Smooth muscle cell (in vitro differentiated cells): ENCODE measurements around the gene ADGRV1. TPM values are rescaled to one million over a fixed set of nuclear protein-coding genes. Genes with fewer than 3 reads are reported as not detected.

Experiments
- DNase-seq: peaks from one replicate; lab custom pipeline; 2025; ENCODE audit not compliant: unreplicated experiment; lab: John Stamatoyannopoulos, UW
- H2AFZ ChIP-seq: fragments of 200-600 bp; sonication (generic); 2 replicates; pipeline ENCODE4 v1.6.0; 2016; ENCODE audit warnings: antibody characterized with exemption, low read depth, mild to moderate bottlenecking
- H3F3A ChIP-seq: fragments of 200-600 bp; sonication (generic); 2 replicates; pipeline ENCODE4 v1.6.0; 2017; ENCODE audit warnings: antibody characterized with exemption, low read depth
- H3K27ac ChIP-seq: fragments of 200-600 bp; sonication (generic); 2 replicates; pipeline ENCODE4 v1.5.1; 2016; ENCODE audit warnings: low read depth, mild to moderate bottlenecking
- H3K27me3 ChIP-seq: fragments of 200-600 bp; sonication (generic); 2 replicates; pipeline ENCODE4 v1.6.1; 2016; ENCODE audit warnings: low read depth, mild to moderate bottlenecking
- H3K36me3 ChIP-seq: fragments of 200-600 bp; sonication (generic); 2 replicates; pipeline ENCODE4 v1.5.1; 2016; ENCODE audit warnings: low read depth
- H3K4me1 ChIP-seq: fragments of 200-600 bp; sonication (generic); 2 replicates; pipeline ENCODE4 v1.5.1; 2016; ENCODE audit warnings: low read depth
- H3K4me2 ChIP-seq: fragments of 200-600 bp; sonication (generic); 2 replicates; pipeline ENCODE4 v1.6.0; 2016; ENCODE audit warnings: mild to moderate bottlenecking
- H3K4me3 ChIP-seq: fragments of 200-600 bp; sonication (generic); 2 replicates; pipeline ENCODE4 v1.5.1; 2016; ENCODE audit warnings: mild to moderate bottlenecking
- H3K79me2 ChIP-seq: fragments of 200-600 bp; sonication (generic); 2 replicates; pipeline ENCODE4 v1.6.0; 2016; ENCODE audit warnings: low read depth, mild to moderate bottlenecking
- H3K9ac ChIP-seq: fragments of 200-600 bp; sonication (generic); 2 replicates; pipeline ENCODE4 v1.6.0; 2016; ENCODE audit warnings: low read depth
- H3K9me3 ChIP-seq: fragments of 200-600 bp; sonication (generic); replicated peaks from 2 replicates; pipeline ENCODE4 v1.5.1; 2016; ENCODE audit warnings: low read depth
- H4K20me1 ChIP-seq: fragments of 200-600 bp; sonication (generic); 2 replicates; pipeline ENCODE4 v1.6.0; 2016; ENCODE audit warnings: low read depth
- CTCF ChIP-seq: fragments of 200-600 bp; sonication (generic); IDR thresholded peaks from 2 replicates; pipeline ENCODE4 v1.5.1; 2017; ENCODE audit warnings: borderline replicate concordance, mild to moderate bottlenecking, antibody characterized with exemption; ENCODE audit not compliant: insufficient read depth, poor library complexity, severe bottlenecking
- WGBS: methylation state at CpG from one replicate; pipeline ENCODE4 v1.1.7; 2016; ENCODE audit warnings: low lambda C conversion rate; 5-methylcytosine and 5-hydroxymethylcytosine counted together
- polyA plus RNA-seq: library from polyadenylated mRNA; unstranded; fragments of >200 nt; fragmentation: Nextera tagmentation; extraction: Ambion mirVana; gene quantifications from 2 replicates; pipeline ENCODE4 v1.2.1, GENCODE V29; 2016
- total RNA-seq: library from RNA; depleted of rRNA; stranded (reverse); fragments of >200 nt; gene quantifications from 2 replicates; pipeline ENCODE4 v1.2.3, GENCODE V29; 2014

The ADGRV1 gene
- total and polyA plus RNA-seq, 2 experiments from 2014 or later = 16.8 to 17.7 TPM

GRCh38 chr5:90606539-90606938 is 47.9 kb downstream of the ADGRV1 start:
- peak; percentile 5 for TF ChIP-seq CTCF
- Histone ChIP-seq H3K27ac (no peak overlapping the region), H3K4me3 (no peak overlapping the region), H3K36me3 (no peaks in the 10 kb centered on the region), H3K9me3 (no peaks in the 10 kb centered on the region), H3K27me3 (no peaks in the 10 kb centered on the region), H3K9ac (no peak overlapping the region), H4K20me1 (no peaks in the 10 kb centered on the region), H3K4me2 (no peak overlapping the region), H3F3A (no peaks in the 10 kb centered on the region), H3K4me1 (no peaks in the 10 kb centered on the region), H2AFZ (no peak overlapping the region), H3K79me2 (no peaks in the 10 kb centered on the region)
- 78% methylated on average over 2 of the region's 2 CpGs for WGBS
- DNase-seq = no peak

- H3K4me2 ChIP-seq = no peak overlapping the region
- H2AFZ ChIP-seq = no peak overlapping the region
- WGBS = 88% methylated on average over 1 of the region's 1 CpG
These were observed 54.3 kb downstream of the ADGRV1 start for GRCh38 chr5:90612919-90613318.

GRCh38 chr5:90613459-90613858 is 54.9 kb downstream of the ADGRV1 start:
- Histone ChIP-seq H3K79me2 (no peaks in the 10 kb centered on the region), H3K27me3 (no peaks in the 10 kb centered on the region), H3K27ac (no peak overlapping the region), H3K4me1 (peaks cover 3% of the 10 kb centered on the region), H3K9me3 (no peaks in the 10 kb centered on the region), H4K20me1 (no peaks in the 10 kb centered on the region), H2AFZ (no peak overlapping the region), H3K4me2 (no peak overlapping the region), H3K9ac (no peak overlapping the region), H3K4me3 (no peak overlapping the region), H3F3A (no peaks in the 10 kb centered on the region), H3K36me3 (no peaks in the 10 kb centered on the region)
- no peak for TF ChIP-seq CTCF
- no peak for DNase-seq
- WGBS = 86% methylated on average over 3 of the region's 3 CpGs

More at GRCh38 chr5:90612919-90613318, 54.3 kb downstream of the ADGRV1 start:
- no peaks in the 10 kb centered on the region for H3K27me3 ChIP-seq
- H4K20me1 ChIP-seq = no peaks in the 10 kb centered on the region
- H3K36me3 ChIP-seq = no peaks in the 10 kb centered on the region
- H3F3A ChIP-seq = no peaks in the 10 kb centered on the region
- no peak for TF ChIP-seq CTCF
- no peaks in the 10 kb centered on the region for H3K9me3 ChIP-seq
- no peak overlapping the region for H3K27ac ChIP-seq
- H3K9ac ChIP-seq = no peak overlapping the region
- no peaks in the 10 kb centered on the region for H3K4me1 ChIP-seq
- no peak for DNase-seq
- H3K79me2 ChIP-seq = no peaks in the 10 kb centered on the region
- no peak overlapping the region for H3K4me3 ChIP-seq

GRCh38 chr5:90613918-90614504 is 55.4 kb downstream of the ADGRV1 start:
- no peaks in the 10 kb centered on the region for H3K79me2 ChIP-seq
- peaks cover 3% of the 10 kb centered on the region for H3K4me1 ChIP-seq
- H3F3A ChIP-seq = no peaks in the 10 kb centered on the region
- H3K9me3 ChIP-seq = no peaks in the 10 kb centered on the region
- WGBS = 83% methylated on average over 6 of the region's 6 CpGs
- no peaks in the 10 kb centered on the region for H3K27me3 ChIP-seq
- no peaks in the 10 kb centered on the region for H4K20me1 ChIP-seq
- H3K9ac ChIP-seq = no peak overlapping the region
- H3K4me3 ChIP-seq = no peak overlapping the region
- no peaks in the 10 kb centered on the region for H3K36me3 ChIP-seq
- no peak for TF ChIP-seq CTCF
- DNase-seq = no peak
- H3K27ac ChIP-seq = no peak overlapping the region
- no peak overlapping the region for H3K4me2 ChIP-seq
- H2AFZ ChIP-seq = no peak overlapping the region
